GM11168 (cell line): ENCODE results near the gene CSNK1G3.
"Not testable (repeated sequence)": the region's sequence is repeated elsewhere in the genome, so short reads cannot be mapped to it uniquely, and the experiment has no call there.

ENCODE experiments used
- in situ Hi-C: fragments of 300-500 bp; cut with MboI; formaldehyde crosslinking; loops from one replicate; pipeline ENCODE4 v1.12.0; 2022; ENCODE audit warnings: low sequenced_read_pairs; ENCODE audit not compliant: unreplicated experiment

The CSNK1G3 gene

GRCh38 chr5:123628860-123629544, 117.0 kb downstream of the CSNK1G3 start:
- in situ Hi-C loops = no loop called here

GRCh38 chr5:123636006-123636405, 124.0 kb downstream of the CSNK1G3 start:
- in situ Hi-C loops = no loop called here

GRCh38 chr5:123637028-123637427, 125.1 kb downstream of the CSNK1G3 start:
- in situ Hi-C loops = not testable (repeated sequence)

- in situ Hi-C loops = no loop called here
Measured at GRCh38 chr5:123639244-123639643, 127.3 kb downstream of the CSNK1G3 start.

- in situ Hi-C loops = no loop called here
Measured at GRCh38 chr5:123645024-123645603, 133.1 kb downstream of the CSNK1G3 start.

- in situ Hi-C loops = no loop called here
Measured at GRCh38 chr5:123647066-123647465, 135.1 kb downstream of the CSNK1G3 start.

- in situ Hi-C loops = no loop called here
Measured at GRCh38 chr5:123651234-123651633, 139.3 kb downstream of the CSNK1G3 start.

- in situ Hi-C loops = no loop called here
Measured at GRCh38 chr5:123659011-123659410, 147.0 kb downstream of the CSNK1G3 start.

- in situ Hi-C loops = no loop called here
Measured at GRCh38 chr5:123659495-123659894, 147.5 kb downstream of the CSNK1G3 start.

- in situ Hi-C loops = no loop called here
Measured at GRCh38 chr5:123664961-123665360, 153.0 kb downstream of the CSNK1G3 start.

- in situ Hi-C loops = no loop called here
Measured at GRCh38 chr5:123665822-123666371, 153.9 kb downstream of the CSNK1G3 start.
